GM21515 (cell line): ENCODE measurements around the gene TMEM30B.
A peak's percentile ranks its signal among the peaks of the same experiment; 100 is the strongest.
"Not testable (repeated sequence)": the region's sequence is repeated elsewhere in the genome, so short reads cannot be mapped to it uniquely, and the experiment has no call there.

Experiments
- ATAC-seq: cut with Tn5 transposase; IDR thresholded peaks from one replicate; pipeline ENCODE4 v1.9.1; 2021; ENCODE audit not compliant: unreplicated experiment

Gene TMEM30B

DNA sequence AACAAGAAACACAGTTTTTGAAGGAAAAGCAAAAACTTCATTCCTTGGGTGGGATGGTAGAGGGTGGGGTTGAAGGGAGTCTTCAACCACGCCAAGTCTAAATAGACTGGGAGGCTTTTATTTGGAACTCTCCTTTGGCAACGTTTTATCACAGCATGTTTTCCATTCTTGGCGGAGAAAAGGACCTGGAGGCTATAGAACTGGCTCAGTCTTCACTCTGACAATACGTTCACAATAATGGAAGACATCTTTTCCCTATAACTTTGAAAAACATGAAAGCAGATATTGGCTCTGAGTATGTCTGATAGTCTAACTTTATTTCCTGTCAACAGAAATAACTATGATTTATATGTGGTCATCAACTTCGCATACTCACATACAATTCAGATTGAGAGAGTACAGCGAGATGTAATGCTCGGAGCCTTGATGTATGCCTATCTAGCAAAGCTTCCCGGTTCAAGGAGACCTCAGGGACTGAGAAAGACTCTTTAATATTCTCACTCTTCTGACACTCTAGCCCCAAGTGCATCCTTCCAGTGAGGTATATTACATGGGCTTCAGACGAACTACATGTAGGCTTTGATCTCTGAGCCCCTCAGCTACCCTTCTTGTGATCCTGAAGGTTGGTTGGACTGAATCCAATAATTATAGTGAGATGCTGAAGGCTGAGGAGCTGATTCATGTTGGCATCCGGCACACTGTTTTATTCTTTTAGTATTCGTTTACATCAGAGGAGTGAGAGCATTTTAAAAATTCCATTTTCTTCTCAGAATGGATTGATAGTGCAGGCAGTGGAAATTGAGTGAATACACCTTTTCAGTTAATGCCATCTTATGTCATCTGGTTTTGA, 14.0 kb downstream of the TMEM30B start:
- no peak for ATAC-seq

DNA sequence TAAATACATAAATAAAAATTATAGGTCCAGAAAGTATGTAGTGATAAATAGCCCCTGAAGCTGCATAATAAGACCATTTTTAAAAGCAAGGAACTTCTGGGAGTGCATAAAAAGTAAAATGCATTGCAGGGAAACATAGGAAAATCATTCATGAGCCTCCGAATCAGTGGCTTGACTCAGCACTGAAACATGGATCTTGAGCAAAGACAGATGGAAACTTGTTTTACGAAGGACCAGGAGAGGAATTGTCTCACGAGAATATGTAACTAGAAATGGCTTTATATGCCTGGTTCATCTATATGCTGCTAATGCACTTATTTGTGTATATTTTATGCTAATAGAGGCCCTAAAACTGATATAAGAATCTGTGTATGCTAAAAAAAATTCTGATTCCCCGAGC, 14.7 kb downstream of the TMEM30B start:
- ATAC-seq: no peak

- ATAC-seq: no peak
Observed at GRCh38 chr14:61264651-61265050, 16.5 kb downstream of the TMEM30B start.

DNA sequence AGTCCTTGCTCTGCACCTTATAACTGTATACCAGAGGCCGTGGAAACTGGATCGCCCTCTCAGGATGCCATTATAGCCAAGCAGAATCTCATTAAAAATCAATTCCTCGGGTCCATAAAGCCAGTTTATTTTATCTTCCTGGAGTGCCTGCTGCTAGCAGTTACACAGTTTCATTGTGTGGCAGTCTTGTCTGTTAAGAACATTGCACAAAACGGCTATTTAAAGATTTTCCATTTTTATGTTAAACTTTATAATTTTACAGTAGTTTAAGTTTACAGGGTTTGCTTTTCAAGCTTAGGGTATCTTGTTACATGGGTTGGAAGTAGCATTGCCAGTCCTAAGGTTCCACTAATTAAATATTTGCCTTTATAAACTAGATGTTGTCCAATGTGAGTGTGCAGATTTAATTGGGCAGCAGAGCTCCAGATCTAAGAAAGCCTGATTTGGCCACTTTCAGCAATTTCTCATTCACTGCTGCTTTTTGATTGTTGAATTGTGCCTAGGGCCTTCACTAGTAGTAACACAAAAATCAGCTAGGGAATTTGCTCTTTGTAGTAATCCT, 17.0 kb downstream of the TMEM30B start:
- no peak for ATAC-seq

- no peak for ATAC-seq
Observed at GRCh38 chr14:61262082-61262481, 19.1 kb downstream of the TMEM30B start.

GRCh38 chr14:61260939-61261776, 20.0 kb downstream of the TMEM30B start:
- ATAC-seq: no peak

DNA sequence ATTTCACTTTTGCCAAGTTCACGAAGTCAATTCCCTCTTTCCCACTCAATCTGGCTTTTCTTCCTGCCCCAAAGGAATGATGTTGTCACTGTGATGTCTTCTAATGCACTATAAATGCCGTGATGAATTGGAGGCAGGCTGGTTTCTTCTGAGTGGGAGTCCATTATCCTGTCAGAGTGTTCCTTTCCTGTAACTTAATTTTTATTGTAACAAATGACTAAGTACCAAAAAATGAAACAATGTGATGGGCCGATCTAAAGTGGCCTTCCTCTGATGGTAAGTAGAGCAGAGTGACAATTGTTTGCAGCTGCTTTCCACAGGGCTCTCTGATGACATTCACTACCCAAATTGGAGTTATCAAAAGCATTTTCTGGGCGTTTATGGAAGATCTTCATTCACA, 22.2 kb downstream of the TMEM30B start:
- no peak for ATAC-seq

DNA sequence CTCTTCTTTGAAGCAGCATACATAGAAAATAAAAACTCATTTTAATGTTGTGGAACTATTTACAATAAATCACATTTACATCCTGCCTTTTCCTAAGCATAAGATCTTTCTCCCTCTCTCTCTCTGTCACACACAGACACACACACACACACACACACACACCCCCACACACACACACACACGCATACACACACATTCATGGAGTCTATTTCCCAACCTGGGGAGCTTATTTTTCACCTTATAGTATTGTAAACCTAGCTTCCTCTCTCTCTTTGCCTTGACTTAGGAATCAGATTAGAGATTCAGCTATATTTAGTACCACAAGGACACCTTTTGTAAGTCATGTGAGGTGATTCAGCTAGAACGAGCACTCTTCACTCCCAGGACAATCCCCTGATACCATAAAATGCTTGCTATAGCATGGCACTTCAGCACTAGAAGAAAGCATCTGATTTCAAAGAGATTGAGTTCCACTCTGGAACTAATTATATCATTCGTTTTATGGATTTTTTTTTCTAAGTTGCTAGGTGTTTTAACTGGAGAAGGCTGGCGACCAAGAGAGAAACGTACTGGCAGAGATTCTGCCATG, 23.6 kb downstream of the TMEM30B start:
- no peak for ATAC-seq

DNA sequence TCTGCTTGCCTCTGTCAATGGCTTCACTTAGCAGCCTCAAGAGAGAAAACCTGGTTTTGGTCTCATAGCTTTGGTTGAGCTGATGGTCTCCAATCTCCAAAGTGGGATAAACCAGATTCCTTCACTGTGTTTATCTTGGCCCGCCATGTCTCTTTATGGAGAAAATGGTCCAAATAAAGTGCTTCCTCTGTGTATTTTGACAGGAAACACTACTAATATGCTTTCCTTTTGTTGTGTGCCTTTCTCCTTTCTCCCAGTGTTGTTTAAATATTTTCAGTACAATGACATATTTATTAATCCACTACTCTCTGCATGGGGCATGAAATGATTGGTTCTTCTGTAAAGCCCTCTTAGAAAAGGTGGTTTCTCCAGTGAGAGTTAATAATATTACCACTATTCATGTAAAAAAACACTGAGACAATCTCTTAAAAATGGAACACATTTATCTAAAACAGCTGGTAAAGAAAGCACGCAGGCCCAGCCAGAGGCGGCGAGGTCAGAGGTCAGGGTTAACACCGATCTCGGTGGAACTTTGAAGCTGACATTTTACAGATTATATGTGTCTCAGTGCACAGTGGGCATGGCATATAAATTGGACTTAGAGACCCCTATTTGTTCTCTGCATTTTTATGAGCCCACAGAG, 24.2 kb downstream of the TMEM30B start:
- ATAC-seq: no peak

DNA sequence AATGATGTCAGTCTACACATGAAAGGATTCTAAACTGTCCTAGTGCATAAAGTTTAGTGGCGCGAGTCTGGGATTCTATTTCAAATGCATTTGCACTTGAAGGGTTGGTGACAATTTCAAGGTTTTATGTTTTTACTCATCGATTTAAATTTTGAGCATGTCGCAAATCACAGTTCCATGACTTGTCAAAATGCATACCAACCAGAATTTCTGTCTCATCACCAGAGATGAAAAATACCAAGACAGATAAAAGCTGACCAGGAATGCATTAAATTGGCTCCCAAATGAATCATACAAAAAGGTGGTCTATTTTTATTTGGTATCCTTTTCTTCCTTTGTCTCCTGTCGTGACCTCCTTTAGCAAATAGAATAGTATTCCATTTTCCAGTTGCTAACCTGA, 25.2 kb downstream of the TMEM30B start:
- ATAC-seq: no peak

DNA sequence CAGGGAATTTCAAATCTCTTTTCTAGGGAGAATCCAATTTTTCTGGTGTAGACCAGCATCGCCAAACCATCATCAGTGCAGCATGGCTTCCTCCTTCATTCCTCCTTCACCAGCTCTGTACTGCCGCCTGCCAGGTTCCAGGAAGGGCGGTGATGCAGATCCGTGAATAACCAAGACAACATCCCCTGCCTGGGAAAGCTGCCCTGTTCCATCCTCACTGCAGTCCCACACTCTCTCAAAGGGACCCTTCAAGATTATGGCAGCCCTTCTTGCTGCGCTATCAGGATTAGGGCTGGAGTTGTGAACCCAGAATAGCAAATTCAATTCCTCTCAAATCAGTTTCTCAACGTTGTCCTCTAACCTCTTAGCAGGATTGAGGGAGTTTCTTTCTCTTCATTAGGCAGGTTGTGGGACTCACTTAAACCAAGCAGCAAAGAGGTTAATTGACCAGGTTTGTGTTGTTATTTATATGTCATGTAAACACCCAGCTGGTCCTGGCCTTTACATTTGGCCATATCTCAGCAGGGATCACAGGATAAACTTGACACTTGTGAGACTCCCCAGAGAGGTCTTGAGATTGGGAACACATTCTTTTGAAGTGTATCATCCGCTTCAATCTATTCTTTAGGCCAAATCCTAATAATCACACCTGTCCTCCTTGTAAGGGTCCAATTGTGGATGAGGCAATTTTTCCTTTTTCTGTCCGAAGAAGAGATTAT, 26.2 kb downstream of the TMEM30B start:
- no peak for ATAC-seq

GRCh38 chr14:61253064-61253738, 27.9 kb downstream of the TMEM30B start:
- ATAC-seq: no peak

GRCh38 chr14:61252369-61253063, 28.6 kb downstream of the TMEM30B start:
- peak; percentile 95 for ATAC-seq

DNA sequence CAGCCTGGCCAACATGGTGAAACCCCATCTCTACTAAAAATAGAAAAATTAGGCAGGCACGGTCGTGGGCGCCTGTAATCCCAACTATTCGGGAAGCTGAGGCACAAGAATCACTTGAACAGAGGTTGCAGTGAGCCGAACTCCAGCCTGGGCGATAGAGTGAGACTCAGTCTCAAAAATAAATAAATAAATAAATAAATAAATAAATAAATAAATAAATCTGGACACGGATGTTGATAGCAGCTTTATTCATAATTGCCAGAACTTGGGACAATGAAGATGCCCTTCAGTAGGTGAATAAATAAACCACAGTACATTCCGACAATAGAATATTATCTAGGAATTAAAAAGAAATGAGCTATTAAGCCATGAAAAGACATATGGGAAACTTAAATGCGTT, 31.1 kb downstream of the TMEM30B start:
- ATAC-seq: no peak

GRCh38 chr14:61247935-61248334, 33.2 kb downstream of the TMEM30B start:
- ATAC-seq: no peak

GRCh38 chr14:61246721-61247120, 34.4 kb downstream of the TMEM30B start:
- ATAC-seq: no peak

DNA sequence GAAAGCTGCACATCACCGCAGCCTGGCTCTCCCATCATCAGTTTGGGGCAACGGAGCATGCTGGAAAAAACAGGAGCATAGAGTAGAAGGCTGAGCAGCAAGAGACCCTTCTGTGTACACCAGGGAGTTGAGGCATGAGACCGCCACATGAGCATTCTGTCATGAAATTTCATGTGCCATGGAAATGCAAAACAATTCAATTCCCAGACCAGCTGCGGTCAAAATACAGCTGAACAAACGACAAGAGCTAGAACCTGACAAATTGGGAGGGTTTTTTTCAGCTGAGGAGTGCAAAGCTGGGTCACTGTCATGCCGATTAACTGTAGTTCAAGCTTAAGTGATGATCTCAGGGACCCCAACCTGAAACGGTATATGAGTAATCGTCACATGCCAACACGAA, 37.1 kb downstream of the TMEM30B start:
- ATAC-seq: no peak

DNA sequence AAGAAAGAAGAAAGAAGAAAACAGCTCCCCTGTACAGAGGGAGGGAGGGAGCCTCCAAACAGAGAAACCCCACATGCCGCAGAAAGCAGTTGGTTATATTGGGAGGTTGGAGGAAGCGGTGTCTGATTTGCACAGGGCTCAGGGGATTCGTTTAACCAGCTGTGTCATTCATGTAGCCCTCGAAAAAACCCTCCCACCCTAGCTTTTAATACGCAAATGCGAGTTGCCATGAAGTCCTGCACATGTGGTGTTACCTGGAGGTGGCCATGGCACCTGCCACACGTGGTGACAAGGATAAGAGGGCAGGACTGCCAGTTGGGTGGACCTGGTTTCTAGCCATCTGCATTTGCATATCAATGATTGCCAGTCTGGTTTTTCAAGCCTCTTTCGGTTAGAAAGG, 40.9 kb downstream of the TMEM30B start:
- no peak for ATAC-seq

- not testable (repeated sequence) for ATAC-seq
Observed at GRCh38 chr14:61239285-61239684, 41.9 kb downstream of the TMEM30B start.
